PC-9 (cell line): Measurements from ENCODE around the gene OR6X1. TPM values are rescaled to one million over a fixed set of nuclear protein-coding genes. Genes with fewer than 3 reads are reported as not detected.

Experiments used
- BruUV-seq: library from RNA; stranded (reverse); fragments of 400-500 nt; replicated peaks from 2 replicates; lab custom pipeline; 2021; lab: Mats Ljungman, UMichigan
- CTCF ChIA-PET: fragments of 300-600 bp; sonication (Branson Sonifier 250); formaldehyde crosslinking; loops from one replicate; lab custom pipeline; 2022; ENCODE audit warnings: antibody characterized with exemption; lab: Charles Lee
- POLR2A ChIA-PET: fragments of 300-600 bp; sonication (Branson Sonifier 250); formaldehyde crosslinking; loops from one replicate; lab custom pipeline; 2022; ENCODE audit warnings: antibody characterized with exemption; ENCODE audit not compliant: unreplicated experiment; lab: Charles Lee
- DNase-seq, 2 experiments: peaks; one replicate each; pipeline versions ENCODE4 v3.0.0 to v3.0.0-alpha.2; 2015 to 2022; ENCODE audit warnings: mixed read lengths in 1 of 2
- H2AFZ ChIP-seq: fragments of 200-600 bp; sonication (generic); 2 replicates; pipeline ENCODE4 v1.8.1; 2017; ENCODE audit warnings: antibody characterized with exemption
- H3F3A ChIP-seq: fragments of 200-600 bp; sonication (generic); 2 replicates; pipeline ENCODE4 v1.8.1; 2017; ENCODE audit warnings: antibody characterized with exemption, mild to moderate bottlenecking, low read depth; ENCODE audit not compliant: insufficient read depth
- H3K27ac ChIP-seq: fragments of 200-600 bp; sonication (generic); 2 replicates; pipeline ENCODE4 v1.6.1; 2016; ENCODE audit warnings: mixed run types
- H3K27me3 ChIP-seq: fragments of 200-600 bp; sonication (generic); 2 replicates; pipeline ENCODE4 v1.6.1; 2016; ENCODE audit warnings: low read depth, mixed run types; ENCODE audit not compliant: insufficient read depth
- H3K36me3 ChIP-seq: fragments of 200-600 bp; sonication (generic); 2 replicates; pipeline ENCODE4 v1.6.1; 2016; ENCODE audit warnings: low read depth, mixed run types
- H3K4me1 ChIP-seq: fragments of 200-600 bp; sonication (generic); replicated peaks from 2 replicates; pipeline ENCODE4 v1.6.1; 2016; ENCODE audit warnings: mixed run types; ENCODE audit not compliant: insufficient read depth
- H3K4me2 ChIP-seq: fragments of 200-600 bp; sonication (generic); 2 replicates; pipeline ENCODE4 v1.6.1; 2017; ENCODE audit warnings: mixed run types
- H3K4me3 ChIP-seq: fragments of 200-600 bp; sonication (generic); 2 replicates; pipeline ENCODE4 v1.6.1; 2016; ENCODE audit warnings: mixed run types
- H3K79me2 ChIP-seq: fragments of 200-600 bp; sonication (generic); 2 replicates; pipeline ENCODE4 v1.6.1; 2017; ENCODE audit warnings: low read depth, mixed run types
- H3K9me2 ChIP-seq: fragments of 200-600 bp; sonication (generic); 2 replicates; pipeline ENCODE4 v1.8.1; 2017; ENCODE audit warnings: mild to moderate bottlenecking; ENCODE audit not compliant: insufficient read depth
- H3K9me3 ChIP-seq: fragments of 200-600 bp; sonication (generic); 2 replicates; pipeline ENCODE4 v1.8.1; 2016; ENCODE audit warnings: low read depth; ENCODE audit not compliant: insufficient read depth
- H4K20me1 ChIP-seq: fragments of 200-600 bp; sonication (generic); 2 replicates; pipeline ENCODE4 v1.8.1; 2017; ENCODE audit not compliant: insufficient read depth
- CTCF ChIP-seq: fragments of 200-600 bp; sonication (generic); conservative IDR thresholded peaks from 2 replicates; pipeline ENCODE4 v1.6.1; 2017; ENCODE audit warnings: mixed run types, antibody characterized with exemption, mild to moderate bottlenecking, moderate library complexity
- EZH2 ChIP-seq: fragments of 200-600 bp; sonication (generic); IDR thresholded peaks from 2 replicates; pipeline ENCODE4 v1.8.0; 2017; ENCODE audit warnings: antibody characterized with exemption, low read depth
- intact Hi-C: fragments of 100-400 bp; cut with micrococcal nuclease; formaldehyde crosslinking; loops from one replicate; pipeline ENCODE4 v1.10.0; 2022; ENCODE audit not compliant: unreplicated experiment
- total RNA-seq: library from RNA; stranded (reverse); gene quantifications from 2 replicates; pipeline ENCODE4 v1.2.3, GENCODE V29; 2021

OR6X1 gene
- total RNA-seq, 1 experiment from 2014 or later = not detected

- H3K27me3 ChIP-seq = no peaks in the 10 kb centered on the region
- H3K4me1 ChIP-seq = peaks cover 11% of the 10 kb centered on the region
- H3K4me3 ChIP-seq = no peak overlapping the region
- no peak for DNase-seq
- no peaks in the 10 kb centered on the region for H3K9me3 ChIP-seq
- H3F3A ChIP-seq = no peaks in the 10 kb centered on the region
- peaks cover 40% of the 10 kb centered on the region for H3K79me2 ChIP-seq
- CTCF ChIA-PET = no interaction called here
- TF ChIP-seq CTCF (no peak), EZH2 (no peak)
- no peak overlapping the region for H2AFZ ChIP-seq
- intact Hi-C loops = no loop called here
- POLR2A ChIA-PET = no interaction called here
- H3K27ac ChIP-seq = no peak overlapping the region
- peaks cover 39% of the 10 kb centered on the region for H3K36me3 ChIP-seq
- H3K9me2 ChIP-seq = no peaks in the 10 kb centered on the region
- peaks cover 21% of the 10 kb centered on the region; the same call in 1 of the 2 replicates for H4K20me1 ChIP-seq
- BruUV-seq = no TSS peak
- no peak overlapping the region for H3K4me2 ChIP-seq
Measured at GRCh38 chr11:123736769-123737168, 17.5 kb downstream of the OR6X1 start.

DNA sequence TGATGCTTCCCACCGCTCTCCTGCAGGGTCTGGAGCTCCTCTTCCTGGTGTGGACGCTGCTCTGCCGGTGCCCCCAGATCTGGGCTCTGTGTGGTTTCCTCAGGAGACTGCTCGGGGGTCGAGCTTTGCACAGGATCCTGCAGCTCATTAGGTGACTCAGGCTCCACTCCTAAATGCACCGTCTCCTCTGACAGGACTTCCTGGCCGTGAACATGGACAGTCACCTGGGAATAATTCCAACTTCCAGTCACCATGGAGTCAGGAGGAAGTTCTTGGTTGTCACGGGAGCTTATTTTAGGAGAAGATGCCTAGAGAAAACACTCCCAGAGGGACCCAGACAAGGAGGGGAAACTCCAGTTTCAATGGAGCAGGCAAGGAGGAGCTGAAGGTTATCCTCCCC is 24.7 kb downstream of the OR6X1 start:
- CTCF ChIA-PET = interaction anchor here (0.6 kb wide), 1 partner anchor 860 kb away, joined by 3 read pairs; no protein-coding TSS in a partner anchor
- peaks cover 13% of the 10 kb centered on the region for H3K9me3 ChIP-seq
- H4K20me1 ChIP-seq = peaks cover 4% of the 10 kb centered on the region; the same call in 1 of the 2 replicates
- H3K4me2 ChIP-seq = no peak overlapping the region
- H3K27ac ChIP-seq = no peak overlapping the region
- no TSS peak for BruUV-seq
- TF ChIP-seq CTCF = no peak
- TF ChIP-seq EZH2 = no peak
- H3K4me1 ChIP-seq = no peaks in the 10 kb centered on the region
- no peak for DNase-seq
- intact Hi-C loops = no loop called here
- POLR2A ChIA-PET = no interaction called here
- no peak overlapping the region for H2AFZ ChIP-seq
- no peaks in the 10 kb centered on the region for H3K27me3 ChIP-seq
- peaks cover 4% of the 10 kb centered on the region for H3K79me2 ChIP-seq
- H3K4me3 ChIP-seq = no peak overlapping the region
- no peaks in the 10 kb centered on the region for H3K9me2 ChIP-seq
- peaks cover 58% of the 10 kb centered on the region for H3K36me3 ChIP-seq
- H3F3A ChIP-seq = no peaks in the 10 kb centered on the region

DNA sequence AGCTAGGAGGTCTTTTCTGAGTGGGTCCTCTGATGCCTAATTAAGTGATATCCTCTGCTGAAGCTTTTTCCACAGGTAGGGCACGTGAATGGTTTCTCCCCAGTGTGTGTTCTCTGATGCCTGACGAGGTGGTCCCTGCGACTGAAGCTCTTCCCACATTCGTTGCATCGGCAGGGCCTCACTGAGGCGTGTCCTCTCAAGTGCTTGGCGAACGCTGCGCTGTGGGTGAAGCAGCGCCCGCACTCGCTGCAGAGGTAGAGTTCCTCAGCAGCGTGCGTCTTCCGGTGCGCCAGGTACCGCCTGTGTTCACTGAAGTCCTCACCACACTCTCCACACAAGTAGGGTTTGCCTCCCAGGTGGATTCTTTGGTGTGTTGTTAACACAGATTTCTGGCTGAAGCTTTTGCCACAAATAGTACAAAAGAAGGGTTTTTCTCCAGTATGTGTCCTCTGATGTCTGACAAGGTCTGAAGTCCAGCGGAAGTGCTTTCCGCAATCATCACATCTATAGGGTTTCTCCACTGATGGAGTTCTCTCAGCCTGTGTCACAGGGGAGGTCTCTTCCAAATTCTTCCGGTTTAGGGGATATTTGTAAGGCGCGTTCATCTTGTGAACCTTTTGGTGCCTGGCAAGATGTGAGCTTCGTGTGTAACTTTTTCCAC is 28.2 kb downstream of the OR6X1 start:
- H3K9me2 ChIP-seq = no peaks in the 10 kb centered on the region
- ChIA-PET CTCF (no interaction called here), POLR2A (no interaction called here)
- peaks cover 52% of the 10 kb centered on the region for H3K36me3 ChIP-seq
- no peaks in the 10 kb centered on the region for H3F3A ChIP-seq
- no peaks in the 10 kb centered on the region for H3K79me2 ChIP-seq
- intact Hi-C loops = no loop called here
- peaks cover 13% of the 10 kb centered on the region for H3K9me3 ChIP-seq
- no peak overlapping the region for H3K4me2 ChIP-seq
- TF ChIP-seq CTCF = no peak
- no peak for TF ChIP-seq EZH2
- no peaks in the 10 kb centered on the region for H3K27me3 ChIP-seq
- no peak overlapping the region for H3K27ac ChIP-seq
- DNase-seq = no peak
- H4K20me1 ChIP-seq = no peaks in the 10 kb centered on the region; the same call in 1 of the 2 replicates
- no TSS peak for BruUV-seq
- no peaks in the 10 kb centered on the region for H3K4me1 ChIP-seq
- H3K4me3 ChIP-seq = no peak overlapping the region
- H2AFZ ChIP-seq = no peak overlapping the region
